H9 (cell line): ENCODE measurements around the gene CDC42EP1. TPM values are rescaled to one million over a fixed set of nuclear protein-coding genes. Genes with fewer than 3 reads are reported as not detected.

Experiments
- DNase-seq: peaks from one replicate; pipeline ENCODE4 v3.0.0-alpha.2; 2017
- H2AFZ ChIP-seq: one replicate; pipeline ENCODE4 v1.6.1; 2013; ENCODE audit warnings: mild to moderate bottlenecking, low read length, control low read depth, moderate library complexity
- H2AK5ac ChIP-seq: 2 replicates; pipeline ENCODE4 v1.6.1; 2013; ENCODE audit warnings: low read length, control low read depth, mixed read lengths; ENCODE audit not compliant: insufficient read length
- H2BK120ac ChIP-seq: one replicate; pipeline ENCODE4 v1.6.1; 2013; ENCODE audit warnings: low read depth, mild to moderate bottlenecking, low read length, control low read depth, inconsistent platforms; ENCODE audit not compliant: poor library complexity, severe bottlenecking
- H2BK12ac ChIP-seq: 2 replicates; pipeline ENCODE4 v1.6.1; 2013; ENCODE audit warnings: low read length, control low read depth, mixed read lengths, low read depth; ENCODE audit not compliant: insufficient read length
- H2BK15ac ChIP-seq: 2 replicates; pipeline ENCODE4 v1.6.1; 2013; ENCODE audit warnings: low read depth, low read length, control low read depth
- H2BK20ac ChIP-seq: one replicate; pipeline ENCODE4 v1.6.1; 2013; ENCODE audit warnings: low read depth, mild to moderate bottlenecking, low read length, control low read depth, inconsistent platforms; ENCODE audit not compliant: poor library complexity, severe bottlenecking
- H2BK5ac ChIP-seq: 2 replicates; pipeline ENCODE4 v1.6.1; 2013; ENCODE audit warnings: low read length, control low read depth, mixed read lengths; ENCODE audit not compliant: insufficient read length
- H3K14ac ChIP-seq: 2 replicates; pipeline ENCODE4 v1.6.1; 2013; ENCODE audit warnings: low read length, control low read depth; ENCODE audit not compliant: insufficient read depth
- H3K18ac ChIP-seq: 2 replicates; pipeline ENCODE4 v1.6.1; 2013; ENCODE audit warnings: low read depth, mild to moderate bottlenecking, mixed read lengths, low read length, control low read depth; ENCODE audit not compliant: insufficient read length
- H3K23ac ChIP-seq: 2 replicates; pipeline ENCODE4 v1.6.1; 2013; ENCODE audit warnings: low read length, control low read depth, mixed read lengths, low read depth; ENCODE audit not compliant: insufficient read length
- H3K23me2 ChIP-seq: 2 replicates; pipeline ENCODE4 v1.6.1; 2013; ENCODE audit warnings: low read depth, mild to moderate bottlenecking, mixed read lengths, low read length, control low read depth; ENCODE audit not compliant: insufficient read length, poor library complexity, severe bottlenecking
- H3K27ac ChIP-seq: 2 replicates; pipeline ENCODE4 v1.5.1; 2013; ENCODE audit warnings: low read length, control low read depth, mixed read lengths, low read depth; ENCODE audit not compliant: insufficient read length
- H3K27me3 ChIP-seq: 2 replicates; pipeline ENCODE4 v1.6.1; 2013; ENCODE audit warnings: low read length, control low read depth, inconsistent platforms; ENCODE audit not compliant: insufficient read depth
- H3K4ac ChIP-seq: 2 replicates; pipeline ENCODE4 v1.6.1; 2013; ENCODE audit warnings: low read depth, mild to moderate bottlenecking, control low read depth, inconsistent platforms, low read length, moderate library complexity
- H3K4me1 ChIP-seq: 2 replicates; pipeline ENCODE4 v1.6.1; 2013; ENCODE audit warnings: low read length, control low read depth, inconsistent platforms; ENCODE audit not compliant: insufficient read depth
- H3K4me2 ChIP-seq: 2 replicates; pipeline ENCODE4 v1.6.1; 2013; ENCODE audit warnings: low read length, control low read depth, mixed read lengths; ENCODE audit not compliant: insufficient read length, insufficient read depth
- H3K56ac ChIP-seq: 2 replicates; pipeline ENCODE4 v1.6.1; 2013; ENCODE audit warnings: low read depth, mild to moderate bottlenecking, mixed read lengths, low read length, control low read depth; ENCODE audit not compliant: insufficient read length
- H3K79me1 ChIP-seq: 2 replicates; pipeline ENCODE4 v1.6.1; 2013; ENCODE audit warnings: low read depth, mild to moderate bottlenecking, moderate library complexity, low read length, control low read depth, inconsistent platforms; ENCODE audit not compliant: insufficient read depth, poor library complexity, severe bottlenecking
- H3K79me2 ChIP-seq: 2 replicates; pipeline ENCODE4 v1.6.1; 2013; ENCODE audit warnings: low read length, control low read depth, inconsistent platforms; ENCODE audit not compliant: insufficient read depth
- H3K9ac ChIP-seq: 2 replicates; pipeline ENCODE4 v1.6.1; 2013; ENCODE audit warnings: low read length, control low read depth, mixed read lengths; ENCODE audit not compliant: insufficient read length; ENCODE audit errors: extremely low read depth
- H3K9me3 ChIP-seq: one replicate; pipeline ENCODE4 v1.6.1; 2013; ENCODE audit warnings: low read depth, low read length, inconsistent platforms; ENCODE audit not compliant: control insufficient read depth
- H3T11ph ChIP-seq: one replicate; pipeline ENCODE4 v1.6.1; 2013; ENCODE audit warnings: mild to moderate bottlenecking, low read length, control low read depth, inconsistent platforms
- H4K20me1 ChIP-seq: one replicate; pipeline ENCODE4 v1.6.1; 2013; ENCODE audit not compliant: control insufficient read depth, insufficient read length, insufficient read depth
- H4K5ac ChIP-seq: 2 replicates; pipeline ENCODE4 v1.6.1; 2013; ENCODE audit warnings: low read depth, mild to moderate bottlenecking, mixed read lengths, low read length, control low read depth; ENCODE audit not compliant: insufficient read length
- H4K8ac ChIP-seq: replicated peaks from 2 replicates; pipeline ENCODE4 v1.6.1; 2013; ENCODE audit warnings: low read length, control low read depth, mixed read lengths, low read depth; ENCODE audit not compliant: insufficient read length
- H4K91ac ChIP-seq: 2 replicates; pipeline ENCODE4 v1.6.1; 2013; ENCODE audit warnings: low read depth, mild to moderate bottlenecking, moderate library complexity, mixed read lengths, low read length, control low read depth; ENCODE audit not compliant: insufficient read length
- H3K27ac Mint-ChIP-seq, 3 experiments: 2 replicates in 2 of 3; 3 replicates in 1 of 3; pipeline ENCODE4 v1.8.0; 2020 to 2021; ENCODE audit warnings: mixed read lengths in 3 of 3, mild to moderate bottlenecking in 1 of 3, moderate library complexity in 1 of 3
- H3K27me3 Mint-ChIP-seq: 2 replicates; pipeline ENCODE4 v1.8.0; 2021; ENCODE audit warnings: low read depth, mild to moderate bottlenecking, moderate library complexity, mixed read lengths
- H3K36me3 Mint-ChIP-seq, 3 experiments: 2 replicates in 2 of 3; 3 replicates in 1 of 3; pipeline ENCODE4 v1.8.0; 2020 to 2021; ENCODE audit warnings: low read depth in 3 of 3, mixed read lengths in 3 of 3; ENCODE audit not compliant: insufficient read depth in 1 of 3
- H3K4me1 Mint-ChIP-seq, 2 experiments: 2 replicates each; pipeline ENCODE4 v1.8.0; 2020; ENCODE audit warnings: mixed read lengths in 2 of 2
- H3K4me3 Mint-ChIP-seq, 2 experiments: 2 replicates in 1 of 2; 3 replicates in 1 of 2; pipeline ENCODE4 v1.8.0; 2020 to 2021; ENCODE audit warnings: mild to moderate bottlenecking in 2 of 2, mixed read lengths in 2 of 2, moderate library complexity in 1 of 2
- H3K9me3 Mint-ChIP-seq, 2 experiments: 2 replicates in 1 of 2; 3 replicates in 1 of 2; pipeline ENCODE4 v1.8.0; 2020; ENCODE audit warnings: mild to moderate bottlenecking in 2 of 2, mixed read lengths in 2 of 2, moderate library complexity in 1 of 2
- CTCF ChIP-seq: fragments of 200-600 bp; sonication (generic); conservative IDR thresholded peaks from 3 replicates; pipeline ENCODE4 v1.8.0; 2021; ENCODE audit warnings: antibody characterized with exemption, mild to moderate bottlenecking
- WGBS: extraction: QIAGEN DNeasy Blood & Tissue Kit; methylation state at CpG from one replicate; pipeline ENCODE4 v1.1.7; 2013; ENCODE audit warnings: missing lambda C conversion rate, low lambda C conversion rate, mixed read lengths; ENCODE audit not compliant: insufficient read length; ENCODE audit errors: extremely low coverage; 5-methylcytosine and 5-hydroxymethylcytosine counted together
- total RNA-seq: library from RNA; stranded (reverse); gene quantifications from 2 replicates; pipeline ENCODE4 v1.2.1, GENCODE V29; 2021

CDC42EP1 gene
- total RNA-seq, 1 experiment from 2014 or later = 23.0 TPM

- Mint-ChIP-seq H3K9me3 (no peaks in the 10 kb centered on the region), H3K36me3 (peaks cover 10 to 48% (median 48%) of the 10 kb centered on the region in 3 experiments; a peak in 6 of 7 replicates), H3K4me1 (no peaks in the 10 kb centered on the region), H3K27me3 (no peaks in the 10 kb centered on the region; the same call in 1 of the 2 replicates), H3K4me3 (no peak overlapping the region), H3K27ac (no peak overlapping the region)
- Histone ChIP-seq H3K4me2 (no peak overlapping the region), H2BK120ac (no peak overlapping the region), H3K23me2 (no peaks in the 10 kb centered on the region), H3T11ph (no peak overlapping the region), H4K20me1 (no peaks in the 10 kb centered on the region), H3K4me1 (no peaks in the 10 kb centered on the region), H2AFZ (no peak overlapping the region), H3K14ac (no peak overlapping the region), H3K9ac (no peak overlapping the region), H2BK12ac (no peak overlapping the region), H4K91ac (no peak overlapping the region), H2BK5ac (no peak overlapping the region), H2AK5ac (no peak overlapping the region), H4K5ac (no peak overlapping the region), H3K9me3 (no peaks in the 10 kb centered on the region), H3K23ac (no peak overlapping the region), H3K27ac (no peak overlapping the region), H3K27me3 (no peaks in the 10 kb centered on the region), H4K8ac (no peak overlapping the region), H2BK15ac (no peak overlapping the region), H3K4ac (no peak overlapping the region), H3K79me2 (no peaks in the 10 kb centered on the region), H2BK20ac (no peak overlapping the region), H3K79me1 (no peaks in the 10 kb centered on the region), H3K18ac (no peak overlapping the region), H3K56ac (no peak overlapping the region)
- TF ChIP-seq CTCF = no peak
- no peak for DNase-seq
- no CpG with 5 or more reads among the region's 14 CpGs for WGBS
These were observed 57.9 kb downstream of the CDC42EP1 start for GRCh38 chr22:37618072-37618656.
